B cell (primary cell): ENCODE measurements around the gene BOD1. TPM values are rescaled to one million over a fixed set of nuclear protein-coding genes. Genes with fewer than 3 reads are reported as not detected.

ENCODE experiments used
- ATAC-seq: fragments of 200-7000 bp; cut with Tn5 transposase; one replicate; pipeline ENCODE4 v1.10.0; 2021; ENCODE audit warnings: low read depth, mild to moderate bottlenecking, moderate number of reproducible peaks, moderate library complexity
- CTCF ChIA-PET: fragments of 350-600 bp; sonication (Branson Sonifier 250); formaldehyde crosslinking; loops from one replicate; lab custom pipeline; 2021; ENCODE audit warnings: antibody characterized with exemption, inconsistent platforms; lab: Charles Lee
- POLR2A ChIA-PET: fragments of 350-600 bp; sonication (Branson Sonifier 250); formaldehyde crosslinking; loops from one replicate; lab custom pipeline; 2021; ENCODE audit warnings: antibody characterized with exemption; lab: Charles Lee
- DNase-seq: peaks from one replicate; pipeline ENCODE4 v3.0.0; 2013
- H2AFZ ChIP-seq: 2 replicates; pipeline ENCODE4 v1.6.1; 2012; ENCODE audit warnings: mild to moderate bottlenecking, low read depth, low read length; ENCODE audit not compliant: insufficient read depth, poor library complexity, severe bottlenecking
- H3K27ac ChIP-seq, 2 donors: 1 replicate in 1 of 2; 2 replicates in 1 of 2; pipeline ENCODE4 v1.5.1; 2012 to 2013; ENCODE audit warnings: low read length in 2 of 2, mild to moderate bottlenecking in 2 of 2, moderate library complexity in 1 of 2
- H3K27me3 ChIP-seq, 4 experiments: fragments of 200-600 bp in 1 of 4; sonication (generic) in 1 of 4; replicated peaks in 1 of 4; 1 replicate in 2 of 4; 2 replicates in 2 of 4; pipeline versions ENCODE4 v1.6.1 to v1.7.0; 2013 to 2016; ENCODE audit warnings: low read length in 3 of 4, mild to moderate bottlenecking in 2 of 4, mixed read lengths in 1 of 4, moderate library complexity in 1 of 4; ENCODE audit not compliant: insufficient read depth in 4 of 4, control insufficient read depth in 3 of 4; ENCODE audit errors: control extremely low read depth in 1 of 4
- H3K36me3 ChIP-seq, 2 experiments: replicated peaks in 1 of 2; 1 replicate in 1 of 2; 2 replicates in 1 of 2; pipeline versions ENCODE4 v1.6.1 to v1.7.1; 2013; ENCODE audit warnings: low read length in 1 of 2; ENCODE audit not compliant: insufficient read depth in 2 of 2, control insufficient read depth in 1 of 2; ENCODE audit errors: control extremely low read depth in 1 of 2, extremely low read depth in 1 of 2
- H3K4me1 ChIP-seq, 2 donors: fragments of 200-600 bp in 1 of 2; sonication (generic) in 1 of 2; 1 replicate in 1 of 2; 2 replicates in 1 of 2; pipeline versions ENCODE4 v1.5.1 to v1.6.1; 2013 to 2017; ENCODE audit warnings: low read length in 2 of 2; ENCODE audit not compliant: control insufficient read depth in 2 of 2, insufficient read depth in 2 of 2
- H3K4me2 ChIP-seq: replicated peaks from 2 replicates; pipeline ENCODE3; 2012; ENCODE audit warnings: mild to moderate bottlenecking, low read depth, low read length; ENCODE audit not compliant: poor library complexity, severe bottlenecking
- H3K4me3 ChIP-seq, 5 experiments: fragments of 200-600 bp in 1 of 5; sonication (generic) in 1 of 5; 1 replicate in 3 of 5; 2 replicates in 2 of 5; pipeline versions ENCODE4 v1.5.1 to v1.7.0; 2011 to 2016; ENCODE audit warnings: low read length in 4 of 5, mild to moderate bottlenecking in 4 of 5, low read depth in 2 of 5, control low read depth in 1 of 5, moderate library complexity in 1 of 5; ENCODE audit not compliant: insufficient read depth in 1 of 5; ENCODE audit errors: control extremely low read depth in 1 of 5, extremely low read depth in 1 of 5
- H3K79me2 ChIP-seq: fragments of 200-600 bp; sonication (generic); one replicate; pipeline ENCODE4 v1.6.0; 2016; ENCODE audit warnings: low read length; ENCODE audit not compliant: control insufficient read depth, insufficient read depth
- H3K9ac ChIP-seq: fragments of 200-600 bp; sonication (generic); 2 replicates; pipeline ENCODE4 v1.6.1; 2017; ENCODE audit warnings: mild to moderate bottlenecking, low read length, moderate library complexity
- H3K9me3 ChIP-seq, 3 donors: one replicate each; pipeline versions ENCODE4 v1.6.1 to v1.7.1; 2013; ENCODE audit warnings: low read length in 2 of 3; ENCODE audit not compliant: control insufficient read depth in 2 of 3, insufficient read depth in 1 of 3; ENCODE audit errors: control extremely low read depth in 1 of 3
- H4K20me1 ChIP-seq: 2 replicates; pipeline ENCODE4 v1.6.0; 2012; ENCODE audit warnings: mild to moderate bottlenecking, low read length; ENCODE audit not compliant: insufficient read depth, control insufficient read depth, poor library complexity, severe bottlenecking
- H3K27ac Mint-ChIP-seq: one replicate; pipeline ENCODE4 v1.8.0; 2021; ENCODE audit warnings: mixed read lengths
- H3K27me3 Mint-ChIP-seq: one replicate; pipeline ENCODE4 v1.8.0; 2021; ENCODE audit warnings: mixed read lengths
- H3K4me1 Mint-ChIP-seq: one replicate; pipeline ENCODE4 v1.8.0; 2021; ENCODE audit warnings: mixed read lengths
- H3K4me3 Mint-ChIP-seq: one replicate; pipeline ENCODE4 v1.8.0; 2021; ENCODE audit warnings: mixed read lengths
- H3K9me3 Mint-ChIP-seq: one replicate; pipeline ENCODE4 v1.8.0; 2022; ENCODE audit warnings: mixed read lengths; ENCODE audit not compliant: insufficient read depth
- EZH2 ChIP-seq: IDR thresholded peaks from 2 replicates; pipeline ENCODE4 v1.6.1; 2012; ENCODE audit warnings: borderline replicate concordance, low read depth, mild to moderate bottlenecking, moderate library complexity, low read length; ENCODE audit not compliant: insufficient read depth, poor library complexity, severe bottlenecking
- WGBS: methylation state at CpG from one replicate; pipeline ENCODE4 v1.1.5; 2013; ENCODE audit warnings: missing lambda C conversion rate; ENCODE audit not compliant: insufficient coverage; 5-methylcytosine and 5-hydroxymethylcytosine counted together
- intact Hi-C: fragments of 100-400 bp; cut with micrococcal nuclease; formaldehyde crosslinking; loops from one replicate; pipeline ENCODE4 v1.10.0; 2022
- polyA plus RNA-seq: library from polyadenylated mRNA; depleted of rRNA; stranded (reverse); fragments of >200 nt; gene quantifications from 2 replicates; pipeline ENCODE4 v1.2.3, GENCODE V29; 2012
- total RNA-seq, 2 donors: library from RNA; stranded (reverse); fragments of 120-200 nt in 1 of 2; gene quantifications; 1 replicate in 1 of 2; 2 replicates in 1 of 2; pipeline versions ENCODE4 v1.2.3 to v1.2.4, GENCODE V29; 2013 to 2022
- TF ChIP-seq, protein P1 (sequence below): fragments of 200-600 bp; IDR thresholded peaks from one replicate; pipeline ENCODE4 v1.8.0; 2022; ENCODE audit warnings: antibody characterized with exemption, mild to moderate bottlenecking

The BOD1 gene
- total and polyA plus RNA-seq, 2 donors (not counting 1 experiment from before 2014, with no cell fraction given), result 15.1 to 34.7 TPM

DNA sequence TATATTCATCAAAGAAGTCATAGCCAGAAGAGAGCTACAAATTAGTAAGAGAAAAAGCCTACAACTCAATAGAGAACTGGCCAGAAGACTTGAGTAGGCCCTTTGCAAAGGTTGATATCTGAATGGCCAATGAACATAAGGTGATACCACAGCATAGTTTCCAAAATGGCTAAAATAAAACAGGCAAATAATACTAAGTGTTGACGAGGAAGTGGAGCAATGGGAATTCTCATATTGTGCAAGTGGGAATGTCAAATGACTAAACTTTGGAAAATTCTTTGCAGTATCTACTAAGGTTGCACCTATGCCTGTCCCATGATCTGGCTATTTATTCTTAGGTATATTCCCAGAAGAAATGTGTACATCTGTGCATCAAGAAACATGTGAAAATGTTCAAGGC lies 48.3 kb downstream of the BOD1 start:
- Histone ChIP-seq H3K9ac (no peak overlapping the region), H3K36me3 (no peaks in the 10 kb centered on the region), H3K27me3 (peaks cover 0 to 32% (median 0%) of the 10 kb centered on the region in 4 experiments), H3K4me1 (peaks cover 3 to 5% of the 10 kb centered on the region in 2 donors), H3K27ac (no peak overlapping the region), H4K20me1 (no peaks in the 10 kb centered on the region), H3K79me2 (no peaks in the 10 kb centered on the region), H3K4me3 (no peak overlapping the region), H2AFZ (no peak overlapping the region), H3K9me3 (peaks cover 0 to 7% (median 4%) of the 10 kb centered on the region in 3 donors), H3K4me2 (no peak overlapping the region)
- peaks cover 31% of the 10 kb centered on the region for H3K27me3 Mint-ChIP-seq
- WGBS, result no CpG with 5 or more reads among the region's 1 CpG
- peaks cover 7% of the 10 kb centered on the region for H3K4me1 Mint-ChIP-seq
- intact Hi-C loops, result no loop called here
- ATAC-seq (no peak), DNase-seq (no peak)
- H3K9me3 Mint-ChIP-seq, result peaks cover 3% of the 10 kb centered on the region
- ChIA-PET CTCF (no interaction called here), POLR2A (no interaction called here)
- TF ChIP-seq, protein P1, sequence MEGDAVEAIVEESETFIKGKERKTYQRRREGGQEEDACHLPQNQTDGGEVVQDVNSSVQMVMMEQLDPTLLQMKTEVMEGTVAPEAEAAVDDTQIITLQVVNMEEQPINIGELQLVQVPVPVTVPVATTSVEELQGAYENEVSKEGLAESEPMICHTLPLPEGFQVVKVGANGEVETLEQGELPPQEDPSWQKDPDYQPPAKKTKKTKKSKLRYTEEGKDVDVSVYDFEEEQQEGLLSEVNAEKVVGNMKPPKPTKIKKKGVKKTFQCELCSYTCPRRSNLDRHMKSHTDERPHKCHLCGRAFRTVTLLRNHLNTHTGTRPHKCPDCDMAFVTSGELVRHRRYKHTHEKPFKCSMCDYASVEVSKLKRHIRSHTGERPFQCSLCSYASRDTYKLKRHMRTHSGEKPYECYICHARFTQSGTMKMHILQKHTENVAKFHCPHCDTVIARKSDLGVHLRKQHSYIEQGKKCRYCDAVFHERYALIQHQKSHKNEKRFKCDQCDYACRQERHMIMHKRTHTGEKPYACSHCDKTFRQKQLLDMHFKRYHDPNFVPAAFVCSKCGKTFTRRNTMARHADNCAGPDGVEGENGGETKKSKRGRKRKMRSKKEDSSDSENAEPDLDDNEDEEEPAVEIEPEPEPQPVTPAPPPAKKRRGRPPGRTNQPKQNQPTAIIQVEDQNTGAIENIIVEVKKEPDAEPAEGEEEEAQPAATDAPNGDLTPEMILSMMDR, result no peak
- TF ChIP-seq EZH2, result no peak
- H3K4me3 Mint-ChIP-seq, result no peak overlapping the region
- no peak overlapping the region for H3K27ac Mint-ChIP-seq

DNA sequence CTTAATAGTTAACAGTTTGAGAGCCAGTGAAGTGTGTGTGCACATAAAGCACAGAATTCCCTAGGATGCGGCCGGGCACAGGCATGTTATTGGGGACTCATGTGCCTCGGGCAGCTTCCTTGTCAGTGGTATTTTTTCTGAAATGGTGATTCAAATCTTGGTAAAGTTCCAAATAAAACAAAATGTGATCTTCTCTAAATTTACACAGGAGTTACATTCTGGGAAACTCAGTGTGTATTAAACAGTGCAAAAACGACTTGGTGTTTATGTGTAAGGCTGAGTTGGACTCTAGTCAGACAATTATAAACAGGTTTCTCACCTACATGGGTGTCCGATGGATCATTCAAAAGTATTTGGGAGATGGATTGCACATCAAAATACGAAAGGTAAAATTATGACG lies 48.9 kb downstream of the BOD1 start:
- Histone ChIP-seq H3K79me2 (no peaks in the 10 kb centered on the region), H3K27ac (no peak overlapping the region), H4K20me1 (no peaks in the 10 kb centered on the region), H3K9me3 (peaks cover 0 to 7% (median 4%) of the 10 kb centered on the region in 3 donors), H3K27me3 (peaks cover 0 to 27% (median 0%) of the 10 kb centered on the region in 4 experiments), H2AFZ (no peak overlapping the region), H3K36me3 (no peaks in the 10 kb centered on the region), H3K4me1 (no peaks in the 10 kb centered on the region), H3K9ac (no peak overlapping the region), H3K4me3 (no peak overlapping the region), H3K4me2 (no peak overlapping the region)
- ATAC-seq (no peak), DNase-seq (no peak)
- H3K27me3 Mint-ChIP-seq, result peaks cover 31% of the 10 kb centered on the region
- intact Hi-C loops, result no loop called here
- ChIA-PET POLR2A (no interaction called here), CTCF (no interaction called here)
- no peak overlapping the region for H3K27ac Mint-ChIP-seq
- H3K4me1 Mint-ChIP-seq, result peaks cover 2% of the 10 kb centered on the region
- WGBS, result 58% methylated on average over 2 of the region's 7 CpGs
- peaks cover 3% of the 10 kb centered on the region for H3K9me3 Mint-ChIP-seq
- no peak overlapping the region for H3K4me3 Mint-ChIP-seq
- no peak for TF ChIP-seq EZH2
- TF ChIP-seq, protein P1, result no peak
